Ovary (tissue), 9 donors: ENCODE results near the gene WDR20. TPM values are rescaled to one million over a fixed set of nuclear protein-coding genes. Genes with fewer than 3 reads are reported as not detected.
"Not testable (repeated sequence)": the region's sequence is repeated elsewhere in the genome, so short reads cannot be mapped to it uniquely, and the experiment has no call there.

Experiments used
- DNase-seq, 5 donors: peaks; one replicate each; pipeline ENCODE4 v3.0.0-alpha.2; 2019 to 2020
- H3K27ac ChIP-seq, 2 donors: fragments of 200-600 bp; one replicate each; pipeline versions ENCODE4 v1.5.1 to v1.8.0; 2019 to 2022
- H3K27me3 ChIP-seq: fragments of 200-600 bp; one replicate; pipeline ENCODE4 v1.8.0; 2022
- H3K36me3 ChIP-seq: fragments of 200-600 bp; sonication (generic); one replicate; pipeline ENCODE4 v1.5.1; 2019
- H3K4me1 ChIP-seq: one replicate; pipeline ENCODE4 v1.8.1; 2013; ENCODE audit warnings: mild to moderate bottlenecking, moderate library complexity; ENCODE audit not compliant: insufficient read depth
- H3K4me3 ChIP-seq: fragments of 200-600 bp; sonication (generic); one replicate; pipeline ENCODE4 v1.5.1; 2017
- H3K9me3 ChIP-seq, 2 donors: fragments of 200-600 bp in 1 of 2; sonication (generic) in 1 of 2; one replicate each; pipeline versions ENCODE4 v1.5.1 to v1.8.1; 2013 to 2019; ENCODE audit warnings: mild to moderate bottlenecking in 1 of 2, moderate library complexity in 1 of 2
- CTCF ChIP-seq, 3 donors: fragments of 450-650 bp in 2 of 3; fragments of 200-600 bp in 1 of 3; IDR thresholded peaks; one replicate each; pipeline versions ENCODE4 v1.5.1 to v1.8.0; 2016 to 2022; ENCODE audit warnings: antibody characterized with exemption in 3 of 3, mild to moderate bottlenecking in 1 of 3
- EP300 ChIP-seq: sonication (generic); formaldehyde crosslinking; IDR thresholded peaks from one replicate; pipeline ENCODE4 v1.6.1; 2017; ENCODE audit warnings: antibody characterized with exemption
- POLR2A ChIP-seq: fragments of 450-650 bp; IDR thresholded peaks from one replicate; pipeline ENCODE4 v1.6.1; 2017; ENCODE audit warnings: antibody characterized with exemption, mild to moderate bottlenecking, moderate library complexity
- WGBS, 3 donors: extraction: QIAGEN DNeasy Blood & Tissue Kit in 1 of 3; methylation state at CpG; one replicate each; pipeline versions ENCODE4 v1.1.5 to v1.1.7; 2013 to 2017; 5-methylcytosine and 5-hydroxymethylcytosine counted together
- intact Hi-C, 4 donors: fragments of 100-400 bp; cut with DNase I; formaldehyde crosslinking; loops; one replicate each; pipeline versions ENCODE4 v1.11.0 to v1.15.1; 2022 to 2023
- polyA plus RNA-seq, 2 donors: library from polyadenylated mRNA; stranded (reverse); fragments of 200-250 nt in 1 of 2; fragments of 350-450 nt in 1 of 2; fragmentation: Illumina TruSeq in 1 of 2; extraction: RNeasy Lipid Tissue Mini Kit (QIAGEN cat#74804) in 1 of 2; gene quantifications; one replicate each; pipeline ENCODE4 v1.2.3, GENCODE V29; 2013 to 2014
- total RNA-seq, 7 donors: library from RNA; depleted of rRNA in 2 of 7; stranded (reverse); fragments of >200 nt in 2 of 7; fragmentation: NEBNext Ultra II Directional in 3 of 7; extraction: Animal tissue kit (Norgen Biotek cat#: 25700) in 3 of 7; gene quantifications; one replicate each; pipeline versions ENCODE4 v1.1.0 to v1.2.4, GENCODE V29; 2016 to 2023
- donor health status: DM: no; HTN: no; CAD: no; lungs with moderate emphysema.
- donor health status: DM: no; HTN: no; CAD: no.
- donor health status: Bipolar disorder and iron deficiency.
- donor health status: DM: yes; HTN: yes; CAD: no.
- donor health status: DM: no; HTN: no; CAD: no.
- donor health status: DM: yes; HTN: yes; CAD: no.

The WDR20 gene
- total and polyA plus RNA-seq, 9 donors, result 13.4 to 42.2 (median 26.8) TPM

- WGBS, 3 donors, result 72 to 77% (median 76%) methylated on average over 4 of the region's 4 CpGs
These were observed 98.4 kb downstream of the WDR20 start for GRCh38 chr14:102238131-102238530.

GRCh38 chr14:102238766-102239165 lies 99.1 kb downstream of the WDR20 start:
- Histone ChIP-seq H3K9me3 (no peaks in the 10 kb centered on the region), H3K36me3 (no peaks in the 10 kb centered on the region), H3K27ac (no peak overlapping the region), H3K4me1 (no peaks in the 10 kb centered on the region), H3K4me3 (no peak overlapping the region), H3K27me3 (no peaks in the 10 kb centered on the region)
- intact Hi-C loops, result loop anchor here in 2 of 4 donors (5.0 kb wide), 1 partner anchor 74 kb away; no protein-coding TSS in a partner anchor
- no peak for DNase-seq
- WGBS, 3 donors, result 92 to 95% (median 95%) methylated on average over 3 of the region's 3 CpGs
- no peak for TF ChIP-seq POLR2A
- TF ChIP-seq CTCF (IDR thresholded peaks at IDR 0.05), result no peak
- no peak for TF ChIP-seq EP300

More at GRCh38 chr14:102238131-102238530, 98.4 kb downstream of the WDR20 start:
- no peak overlapping the region for H3K27ac ChIP-seq
- no peaks in the 10 kb centered on the region for H3K36me3 ChIP-seq
- no peak overlapping the region for H3K4me3 ChIP-seq
- no peaks in the 10 kb centered on the region for H3K27me3 ChIP-seq
- H3K9me3 ChIP-seq, result no peaks in the 10 kb centered on the region
- DNase-seq, result no peak
- no peaks in the 10 kb centered on the region for H3K4me1 ChIP-seq
- intact Hi-C loops, result loop anchor here in 2 of 4 donors (5.0 kb wide), 1 partner anchor 74 kb away; no protein-coding TSS in a partner anchor
- TF ChIP-seq EP300 (no peak), POLR2A (no peak), CTCF (IDR thresholded peaks at IDR 0.05) (no peak)

GRCh38 chr14:102239231-102239630 lies 99.5 kb downstream of the WDR20 start:
- Histone ChIP-seq H3K27me3 (no peaks in the 10 kb centered on the region), H3K4me1 (no peaks in the 10 kb centered on the region), H3K27ac (no peak overlapping the region), H3K4me3 (no peak overlapping the region), H3K9me3 (no peaks in the 10 kb centered on the region), H3K36me3 (no peaks in the 10 kb centered on the region)
- DNase-seq, result no peak
- 91 to 96% (median 96%) methylated on average over 4 of the region's 4 CpGs for WGBS, 3 donors
- intact Hi-C loops, result loop anchor here in 2 of 4 donors (5.0 kb wide), 1 partner anchor 73 kb away; no protein-coding TSS in a partner anchor
- TF ChIP-seq CTCF (IDR thresholded peaks at IDR 0.05) (no peak), POLR2A (no peak), EP300 (no peak)

GRCh38 chr14:102240481-102240880 lies 100.8 kb downstream of the WDR20 start:
- H3K36me3 ChIP-seq, H3K4me1 ChIP-seq, intact Hi-C loops, H3K27ac ChIP-seq, H3K9me3 ChIP-seq, H3K27me3 ChIP-seq, H3K4me3 ChIP-seq, DNase-seq: not testable (repeated sequence)
- 96 to 97% (median 96%) methylated on average over 5 of the region's 5 CpGs for WGBS, 3 donors

GRCh38 chr14:102241147-102241546 lies 101.5 kb downstream of the WDR20 start:
- no peak overlapping the region for H3K27ac ChIP-seq
- no peaks in the 10 kb centered on the region for H3K9me3 ChIP-seq
- H3K4me1 ChIP-seq, result no peaks in the 10 kb centered on the region
- TF ChIP-seq EP300, result no peak
- TF ChIP-seq POLR2A, result no peak
- no peaks in the 10 kb centered on the region for H3K27me3 ChIP-seq
- no peak overlapping the region for H3K4me3 ChIP-seq
- no peaks in the 10 kb centered on the region for H3K36me3 ChIP-seq
- DNase-seq, result no peak
- WGBS, 3 donors, result 78 to 86% (median 84%) methylated on average over 4 of the region's 4 CpGs
- intact Hi-C loops, result no loop called here

GRCh38 chr14:102243795-102244194 lies 104.1 kb downstream of the WDR20 start:
- H3K4me3 ChIP-seq, H3K4me1 ChIP-seq, DNase-seq, H3K9me3 ChIP-seq, H3K36me3 ChIP-seq, H3K27ac ChIP-seq, intact Hi-C loops, H3K27me3 ChIP-seq: not testable (repeated sequence)
- WGBS, 3 donors, result 97 to 98% (median 98%) methylated on average over 4 of the region's 4 CpGs
